Vagina (tissue), 2 donors: ENCODE data around the gene FXYD1. TPM values are rescaled to one million over a fixed set of nuclear protein-coding genes. Genes with fewer than 3 reads are reported as not detected.

Experiments
- DNase-seq, 2 donors: peaks; one replicate each; pipeline ENCODE4 v3.0.0-alpha.2; 2017; ENCODE audit errors: extremely low spot score in 2 of 2
- H3K27ac ChIP-seq: fragments of 200-600 bp; sonication (generic); one replicate; pipeline ENCODE4 v1.5.1; 2019
- H3K27me3 ChIP-seq: fragments of 200-600 bp; sonication (generic); one replicate; pipeline ENCODE4 v1.5.1; 2019
- H3K36me3 ChIP-seq, 2 donors: fragments of 200-600 bp; sonication (generic); one replicate each; pipeline ENCODE4 v1.5.1; 2017 to 2019
- H3K4me1 ChIP-seq: fragments of 200-600 bp; sonication (generic); one replicate; pipeline ENCODE4 v1.5.1; 2019
- H3K4me3 ChIP-seq, 2 donors: fragments of 200-600 bp; sonication (generic); 1 replicate in 1 of 2; 2 replicates in 1 of 2; pipeline ENCODE4 v1.5.1; 2016 to 2019
- H3K9me3 ChIP-seq: fragments of 200-600 bp; sonication (generic); one replicate; pipeline ENCODE4 v1.5.1; 2019
- CTCF ChIP-seq, 3 experiments: fragments of 450-650 bp in 2 of 3; fragments of 200-600 bp in 1 of 3; sonication (generic) in 1 of 3; IDR thresholded peaks; one replicate each; pipeline ENCODE4 v1.5.1; 2017 to 2019; ENCODE audit warnings: antibody characterized with exemption in 3 of 3, mild to moderate bottlenecking in 2 of 3, moderate library complexity in 2 of 3
- POLR2A ChIP-seq, 2 donors: fragments of 450-650 bp; IDR thresholded peaks; one replicate each; pipeline ENCODE4 v1.6.1; 2017; ENCODE audit warnings: antibody characterized with exemption in 2 of 2, mild to moderate bottlenecking in 2 of 2, moderate library complexity in 2 of 2
- POLR2AphosphoS5 ChIP-seq, 2 donors: sonication (generic); formaldehyde crosslinking; IDR thresholded peaks; one replicate each; pipeline ENCODE4 v1.9.0; 2017; ENCODE audit warnings: antibody characterized with exemption in 2 of 2, mild to moderate bottlenecking in 2 of 2, low read depth in 1 of 2; ENCODE audit not compliant: insufficient read depth in 1 of 2
- intact Hi-C: fragments of 100-400 bp; cut with DNase I; formaldehyde crosslinking; loops from one replicate; pipeline ENCODE4 v1.15.1; 2023
- total RNA-seq: library from RNA; depleted of rRNA; stranded (reverse); fragments of >200 nt; gene quantifications from one replicate; pipeline ENCODE4 v1.2.3, GENCODE V29; 2016

The FXYD1 gene
- total RNA-seq, 1 donor from 2014 or later = 135 TPM

GRCh38 chr19:35153701-35154524 is 15.3 kb downstream of the FXYD1 start:
- peaks cover 0 to 17% of the 10 kb centered on the region in 2 donors for H3K36me3 ChIP-seq
- peak overlapping the region; percentile 73 to 78 for H3K4me3 ChIP-seq
- no peak for DNase-seq
- H3K4me1 ChIP-seq = peaks cover 37% of the 10 kb centered on the region
- H3K27me3 ChIP-seq = no peaks in the 10 kb centered on the region
- TF ChIP-seq POLR2A (IDR thresholded peaks at IDR 0.05) = no peak
- peak in 1 of 3 experiments; percentile 54 for TF ChIP-seq CTCF (IDR thresholded peaks at IDR 0.05)
- peak overlapping the region; percentile 90 for H3K27ac ChIP-seq
- intact Hi-C loops = no loop called here
- H3K9me3 ChIP-seq = no peaks in the 10 kb centered on the region

- TF ChIP-seq CTCF (IDR thresholded peaks at IDR 0.05) (peak in 1 of 3 experiments; percentile 23), POLR2AphosphoS5 (IDR thresholded peaks at IDR 0.05; ENCODE audit: insufficient read depth in 1 of 2, low read depth in 1 of 2) (peak in 1 of 2 donors; percentile 93), POLR2A (IDR thresholded peaks at IDR 0.05) (peak in 1 of 2 donors; percentile 51)
- intact Hi-C loops = no loop called here
- Histone ChIP-seq H3K36me3 (peaks cover 0 to 25% of the 10 kb centered on the region in 2 donors), H3K27ac (peak within 1 kb of the TSS; percentile 90), H3K4me3 (peak within 1 kb of the TSS; percentile 73 to 78), H3K27me3 (no peaks in the 10 kb centered on the region), H3K4me1 (peaks cover 37% of the 10 kb centered on the region), H3K9me3 (no peaks in the 10 kb centered on the region)
- DNase-seq = no peak
Measured at GRCh38 chr19:35154525-35155406, 16.1 kb downstream of the FXYD1 start, which contains the start of gene FXYD5. TSS of gene FXYD5 (plus strand) at chr19:35154735. CDS start at chr19:35155551, 816 bp downstream.

GRCh38 chr19:35155441-35155840 is 16.8 kb downstream of the FXYD1 start:
- intact Hi-C loops = no loop called here
- H3K27ac ChIP-seq = peak overlapping the region; percentile 90
- DNase-seq = no peak

GRCh38 chr19:35155981-35156672 is 17.5 kb downstream of the FXYD1 start:
- Histone ChIP-seq H3K27ac (peak overlapping the region; percentile 90), H3K4me3 (peak overlapping the region; percentile 73 to 78), H3K4me1 (peaks cover 37% of the 10 kb centered on the region), H3K36me3 (peaks cover 0 to 33% of the 10 kb centered on the region in 2 donors), H3K9me3 (no peaks in the 10 kb centered on the region), H3K27me3 (no peaks in the 10 kb centered on the region)
- no peak for DNase-seq
- TF ChIP-seq POLR2AphosphoS5 (IDR thresholded peaks at IDR 0.05; ENCODE audit: insufficient read depth in 1 of 2, low read depth in 1 of 2) (no peak), CTCF (IDR thresholded peaks at IDR 0.05) (no peak), POLR2A (IDR thresholded peaks at IDR 0.05) (no peak)
- intact Hi-C loops = no loop called here

More at GRCh38 chr19:35155441-35155840, 16.8 kb downstream of the FXYD1 start:
- TF ChIP-seq POLR2AphosphoS5 (IDR thresholded peaks at IDR 0.05; ENCODE audit: insufficient read depth in 1 of 2, low read depth in 1 of 2) (no peak), CTCF (IDR thresholded peaks at IDR 0.05) (no peak), POLR2A (IDR thresholded peaks at IDR 0.05) (no peak)
- H3K4me3 ChIP-seq = peak overlapping the region; percentile 73 to 78
- peaks cover 37% of the 10 kb centered on the region for H3K4me1 ChIP-seq
- H3K27me3 ChIP-seq = no peaks in the 10 kb centered on the region
- no peaks in the 10 kb centered on the region for H3K9me3 ChIP-seq
- peaks cover 0 to 29% of the 10 kb centered on the region in 2 donors for H3K36me3 ChIP-seq
